Cardiac muscle cell (in vitro differentiated cells and primary cell): ENCODE data around the gene RASGEF1C. TPM values are rescaled to one million over a fixed set of nuclear protein-coding genes. Genes with fewer than 3 reads are reported as not detected.

Experiments
- DNase-seq, 2 donors: peaks; one replicate each; pipeline versions ENCODE4 v3.0.0 to v3.0.0-alpha.2; 2010 to 2017; ENCODE audit warnings: low read depth in 1 of 2, low spot score in 1 of 2
- H3K27ac ChIP-seq: fragments of 200-600 bp; sonication (generic); 2 replicates; pipeline ENCODE4 v1.5.1; 2016
- H3K27me3 ChIP-seq: fragments of 200-600 bp; sonication (generic); 2 replicates; pipeline ENCODE4 v1.6.0; 2016; ENCODE audit warnings: control low read depth
- H3K36me3 ChIP-seq: fragments of 200-600 bp; sonication (generic); 2 replicates; pipeline ENCODE4 v1.5.1; 2016; ENCODE audit warnings: control low read depth
- H3K4me1 ChIP-seq: fragments of 200-600 bp; sonication (generic); 2 replicates; pipeline ENCODE4 v1.8.1; 2017; ENCODE audit warnings: low read depth, mild to moderate bottlenecking, mixed run types
- H3K4me3 ChIP-seq: fragments of 200-600 bp; sonication (generic); 2 replicates; pipeline ENCODE4 v1.5.1; 2016; ENCODE audit warnings: mild to moderate bottlenecking
- H3K9me3 ChIP-seq: fragments of 200-600 bp; sonication (generic); 2 replicates; pipeline ENCODE4 v1.5.1; 2017; ENCODE audit warnings: low read depth, mild to moderate bottlenecking, control low read depth
- CTCF ChIP-seq: IDR thresholded peaks from 2 replicates; pipeline ENCODE4 v1.5.1; 2012; ENCODE audit warnings: low read depth, mild to moderate bottlenecking, low read length
- polyA plus RNA-seq: library from polyadenylated mRNA; unstranded; fragments of >200 nt; fragmentation: Nextera tagmentation; extraction: Ambion mirVana; gene quantifications from 2 replicates; pipeline ENCODE4 v1.2.1, GENCODE V29; 2016
- total RNA-seq: library from RNA; depleted of rRNA; stranded (reverse); fragments of >200 nt; gene quantifications from 2 replicates; pipeline ENCODE4 v1.2.3, GENCODE V29; 2016

The RASGEF1C gene
- total and polyA plus RNA-seq, 2 experiments from 2014 or later, result 1.5 to 2.5 TPM

- Histone ChIP-seq H3K36me3 (no peaks in the 10 kb centered on the region), H3K27ac (no peak overlapping the region), H3K4me1 (peaks cover 24% of the 10 kb centered on the region), H3K4me3 (no peak overlapping the region), H3K27me3 (no peaks in the 10 kb centered on the region), H3K9me3 (no peaks in the 10 kb centered on the region)
- DNase-seq, result no peak
- TF ChIP-seq CTCF, result no peak
Measured at GRCh38 chr5:180176191-180176590, 32.8 kb downstream of the RASGEF1C start.

- no peak overlapping the region for H3K27ac ChIP-seq
- no peak overlapping the region for H3K4me3 ChIP-seq
- no peaks in the 10 kb centered on the region for H3K9me3 ChIP-seq
- H3K27me3 ChIP-seq, result no peaks in the 10 kb centered on the region
- H3K4me1 ChIP-seq, result peaks cover 35% of the 10 kb centered on the region
- no peak for TF ChIP-seq CTCF
- H3K36me3 ChIP-seq, result no peaks in the 10 kb centered on the region
- DNase-seq, result no peak
Measured at GRCh38 chr5:180175015-180175431, 34.0 kb downstream of the RASGEF1C start.

- H3K36me3 ChIP-seq, result no peaks in the 10 kb centered on the region
- H3K4me3 ChIP-seq, result no peak overlapping the region
- no peak for DNase-seq
- TF ChIP-seq CTCF, result no peak
- no peak overlapping the region for H3K27ac ChIP-seq
- H3K27me3 ChIP-seq, result no peaks in the 10 kb centered on the region
- H3K9me3 ChIP-seq, result no peaks in the 10 kb centered on the region
- peaks cover 36% of the 10 kb centered on the region for H3K4me1 ChIP-seq
Measured at GRCh38 chr5:180174587-180174972, 34.4 kb downstream of the RASGEF1C start.

GRCh38 chr5:180173875-180174586 is 35.0 kb downstream of the RASGEF1C start:
- H3K27me3 ChIP-seq, result no peaks in the 10 kb centered on the region
- no peak overlapping the region for H3K4me3 ChIP-seq
- TF ChIP-seq CTCF, result no peak
- H3K4me1 ChIP-seq, result peaks cover 41% of the 10 kb centered on the region
- peak in 1 of 2 donors; percentile 87 for DNase-seq
- H3K9me3 ChIP-seq, result no peaks in the 10 kb centered on the region
- no peak overlapping the region for H3K27ac ChIP-seq
- H3K36me3 ChIP-seq, result no peaks in the 10 kb centered on the region

GRCh38 chr5:180173198-180173544 is 35.8 kb downstream of the RASGEF1C start:
- Histone ChIP-seq H3K4me1 (peaks cover 45% of the 10 kb centered on the region), H3K27ac (no peak overlapping the region)

More at GRCh38 chr5:180173198-180173544, 35.8 kb downstream of the RASGEF1C start:
- H3K4me3 ChIP-seq, result no peak overlapping the region
- no peaks in the 10 kb centered on the region for H3K27me3 ChIP-seq
- TF ChIP-seq CTCF, result no peak
- H3K36me3 ChIP-seq, result no peaks in the 10 kb centered on the region
- DNase-seq, result no peak
- H3K9me3 ChIP-seq, result no peaks in the 10 kb centered on the region
